Adrenal gland (tissue), 5 donors: ENCODE results near the gene CDK10.

ENCODE experiments used
- CTCF ChIP-seq, 6 experiments: fragments of 450-650 bp in 4 of 6; fragments of 200-600 bp in 2 of 6; sonication (generic) in 1 of 6; IDR thresholded peaks; 1 replicate in 5 of 6; 2 replicates in 1 of 6; pipeline versions ENCODE4 v1.5.1 to v1.8.0; 2016 to 2021; ENCODE audit warnings: antibody characterized with exemption in 6 of 6, mild to moderate bottlenecking in 2 of 6, moderate library complexity in 1 of 6
- POLR2A ChIP-seq, 2 donors: fragments of 450-650 bp; IDR thresholded peaks; one replicate each; pipeline ENCODE4 v1.6.1; 2017; ENCODE audit warnings: antibody characterized with exemption in 2 of 2, mild to moderate bottlenecking in 2 of 2, moderate library complexity in 1 of 2
- donor health status: DM: no; HTN: no; CAD: no.

- TF ChIP-seq CTCF (IDR thresholded peaks at IDR 0.05) (no peak), POLR2A (IDR thresholded peaks at IDR 0.05) (no peak)
Observed at GRCh38 chr16:89717688-89718505, 31.4 kb downstream of the CDK10 start.
